Measurements from ENCODE around the gene TMEM134. TPM values are rescaled to one million over a fixed set of nuclear protein-coding genes. Genes with fewer than 3 reads are reported as not detected.

TMEM134 gene
- total and polyA plus RNA-seq, 9 of the 15 experiments (the other 6 are each of a cell fraction or from before 2014, with no cell fraction given) = 0.63 to 48.4 (median 10.7) TPM

- no peak for TF ChIP-seq RREB1 (CRISPR knock-in tag; IDR thresholded peaks at IDR 0.05)
- TF ChIP-seq DLX4 (CRISPR knock-in tag; IDR thresholded peaks at IDR 0.05) = no peak
- peak; percentile 69; the same call in 1 of the 2 replicates for TF ChIP-seq ATF7 (IDR thresholded peaks at IDR 0.05)
- TF ChIP-seq TBL1XR1 (IDR thresholded peaks at IDR 0.05; ENCODE audit: low read length in 2 of 2) = no peak
- TF ChIP-seq LEF1 (IDR thresholded peaks at IDR 0.05) = no peak
- TF ChIP-seq ZNF354B (CRISPR knock-in tag; IDR thresholded peaks at IDR 0.05) = no peak
- TF ChIP-seq, protein P1, sequence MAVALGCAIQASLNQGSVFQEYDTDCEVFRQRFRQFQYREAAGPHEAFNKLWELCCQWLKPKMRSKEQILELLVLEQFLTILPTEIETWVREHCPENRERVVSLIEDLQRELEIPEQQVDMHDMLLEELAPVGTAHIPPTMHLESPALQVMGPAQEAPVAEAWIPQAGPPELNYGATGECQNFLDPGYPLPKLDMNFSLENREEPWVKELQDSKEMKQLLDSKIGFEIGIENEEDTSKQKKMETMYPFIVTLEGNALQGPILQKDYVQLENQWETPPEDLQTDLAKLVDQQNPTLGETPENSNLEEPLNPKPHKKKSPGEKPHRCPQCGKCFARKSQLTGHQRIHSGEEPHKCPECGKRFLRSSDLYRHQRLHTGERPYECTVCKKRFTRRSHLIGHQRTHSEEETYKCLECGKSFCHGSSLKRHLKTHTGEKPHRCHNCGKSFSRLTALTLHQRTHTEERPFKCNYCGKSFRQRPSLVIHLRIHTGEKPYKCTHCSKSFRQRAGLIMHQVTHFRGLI (CRISPR knock-in tag; IDR thresholded peaks at IDR 0.05) = no peak
- TF ChIP-seq TCF3 (CRISPR knock-in tag; IDR thresholded peaks at IDR 0.05) = no peak
- no peak for TF ChIP-seq TFE3 (CRISPR knock-in tag; IDR thresholded peaks at IDR 0.05)
- no peak for TF ChIP-seq E2F8 (IDR thresholded peaks at IDR 0.05; ENCODE audit: low read depth, partially characterized antibody)
- no peak for TF ChIP-seq NR3C1 (CRISPR knock-in tag; IDR thresholded peaks at IDR 0.05)
- TF ChIP-seq ZNF124 (CRISPR knock-in tag; IDR thresholded peaks at IDR 0.05) = no peak
- no peak for TF ChIP-seq MYBL2 (IDR thresholded peaks at IDR 0.05; ENCODE audit: low read depth)
- no peak for TF ChIP-seq MYBL2 (CRISPR knock-in tag; IDR thresholded peaks at IDR 0.05; ENCODE audit: borderline replicate concordance)
- TF ChIP-seq SP1 (CRISPR knock-in tag; IDR thresholded peaks at IDR 0.05) = peak; percentile 76
- TF ChIP-seq SMARCA5 (IDR thresholded peaks at IDR 0.05) = no peak
These were observed 48.2 kb downstream of the TMEM134 start (continued) for GRCh38 chr11:67420646-67421429.

All from K562 (cell line).